DOHH2 (cell line): ENCODE measurements around the gene FAM217B.

Source experiments
- H3F3A ChIP-seq: fragments of 200-600 bp; sonication (generic), shearing (Covaris generic); 2 replicates; pipeline ENCODE4 v1.6.0; 2016; ENCODE audit warnings: antibody characterized with exemption, mild to moderate bottlenecking; ENCODE audit not compliant: control insufficient read depth, insufficient read depth
- H3K27ac ChIP-seq: fragments of 200-600 bp; sonication (generic); 2 replicates; pipeline ENCODE4 v1.5.1; 2014; ENCODE audit warnings: low read depth, mild to moderate bottlenecking, low read length, moderate library complexity
- H3K27me3 ChIP-seq: fragments of 200-600 bp; sonication (generic); 2 replicates; pipeline ENCODE4 v1.6.1; 2014; ENCODE audit warnings: mild to moderate bottlenecking, low read length, mixed read lengths; ENCODE audit not compliant: control insufficient read depth
- H3K36me3 ChIP-seq: fragments of 200-600 bp; sonication (generic); 2 replicates; pipeline ENCODE4 v1.6.1; 2014; ENCODE audit warnings: mild to moderate bottlenecking, low read length, moderate library complexity, mixed read lengths; ENCODE audit not compliant: control insufficient read depth
- H3K4me1 ChIP-seq: fragments of 200-600 bp; sonication (generic); 2 replicates; pipeline ENCODE4 v1.6.1; 2014; ENCODE audit warnings: mild to moderate bottlenecking, low read length, mixed read lengths; ENCODE audit not compliant: control insufficient read depth
- H3K4me2 ChIP-seq: fragments of 200-600 bp; sonication (generic); 2 replicates; pipeline ENCODE4 v1.6.0; 2014; ENCODE audit warnings: mild to moderate bottlenecking, low read length, moderate library complexity
- H3K4me3 ChIP-seq: fragments of 200-600 bp; sonication (generic); 2 replicates; pipeline ENCODE4 v1.5.1; 2014; ENCODE audit warnings: mild to moderate bottlenecking, low read length, mixed read lengths
- H3K79me2 ChIP-seq: fragments of 200-600 bp; sonication (generic); 2 replicates; pipeline ENCODE4 v1.6.1; 2014; ENCODE audit warnings: mild to moderate bottlenecking, low read length, mixed read lengths; ENCODE audit not compliant: control insufficient read depth
- H3K9me2 ChIP-seq: fragments of 200-600 bp; sonication (generic); replicated peaks from 2 replicates; pipeline ENCODE4 v1.6.1; 2014; ENCODE audit warnings: mild to moderate bottlenecking, low read length, mixed read lengths; ENCODE audit not compliant: control insufficient read depth
- H3K9me3 ChIP-seq: fragments of 200-600 bp; sonication (generic); 2 replicates; pipeline ENCODE4 v1.6.1; 2014; ENCODE audit warnings: antibody characterized with exemption, low read length, mixed read lengths; ENCODE audit not compliant: control insufficient read depth, insufficient read depth
- H4K20me1 ChIP-seq: fragments of 200-600 bp; sonication (generic); 2 replicates; pipeline ENCODE4 v1.6.0; 2014; ENCODE audit warnings: low read depth, mild to moderate bottlenecking, antibody characterized with exemption, low read length, moderate library complexity; ENCODE audit not compliant: control insufficient read depth, insufficient read depth
- CTCF ChIP-seq: fragments of 200-600 bp; sonication (generic); IDR thresholded peaks from one replicate; pipeline ENCODE4 v1.5.1; 2014; ENCODE audit warnings: antibody characterized with exemption, mild to moderate bottlenecking, low read depth, low read length; ENCODE audit not compliant: poor library complexity, severe bottlenecking
- EZH2phosphoT487 ChIP-seq: fragments of 200-600 bp; sonication (generic); IDR thresholded peaks from 2 replicates; pipeline ENCODE4 v1.6.1; 2017; ENCODE audit warnings: borderline replicate concordance, mild to moderate bottlenecking, antibody characterized with exemption, low read length, moderate library complexity, mixed read lengths

FAM217B gene

GRCh38 chr20:59966428-59966827, 26.2 kb downstream of the FAM217B start:
- no peaks in the 10 kb centered on the region for H3K9me2 ChIP-seq
- H3K4me1 ChIP-seq: no peaks in the 10 kb centered on the region

GRCh38 chr20:59971428-59971827, 31.2 kb downstream of the FAM217B start:
- no peaks in the 10 kb centered on the region for H3K79me2 ChIP-seq
- no peaks in the 10 kb centered on the region for H3K4me1 ChIP-seq
- H3K27me3 ChIP-seq: no peaks in the 10 kb centered on the region
- H4K20me1 ChIP-seq: no peaks in the 10 kb centered on the region
- H3F3A ChIP-seq: no peaks in the 10 kb centered on the region
- no peaks in the 10 kb centered on the region for H3K36me3 ChIP-seq
- TF ChIP-seq EZH2phosphoT487 (no peak), CTCF (no peak)
- H3K4me2 ChIP-seq: no peak overlapping the region
- no peaks in the 10 kb centered on the region for H3K9me2 ChIP-seq
- H3K4me3 ChIP-seq: no peak overlapping the region
- no peak overlapping the region for H3K27ac ChIP-seq
- no peaks in the 10 kb centered on the region for H3K9me3 ChIP-seq

More at GRCh38 chr20:59966428-59966827, 26.2 kb downstream of the FAM217B start:
- Histone ChIP-seq H3K9me3 (no peaks in the 10 kb centered on the region), H3K79me2 (no peaks in the 10 kb centered on the region), H3K27me3 (0 out of 2 replicates have a peak, but pooled peaks cover 2% of the 10 kb centered on the region), H3K4me2 (no peak overlapping the region), H3K27ac (no peak overlapping the region), H4K20me1 (no peaks in the 10 kb centered on the region), H3K4me3 (no peak overlapping the region), H3F3A (no peaks in the 10 kb centered on the region), H3K36me3 (no peaks in the 10 kb centered on the region)
- TF ChIP-seq CTCF: no peak
- TF ChIP-seq EZH2phosphoT487: no peak

GRCh38 chr20:59972037-59972801, 32.0 kb downstream of the FAM217B start:
- H3K79me2 ChIP-seq: no peaks in the 10 kb centered on the region
- no peak overlapping the region for H3K4me2 ChIP-seq
- no peaks in the 10 kb centered on the region for H3K9me2 ChIP-seq
- no peak overlapping the region for H3K27ac ChIP-seq
- H3K4me3 ChIP-seq: no peak overlapping the region
- H3K36me3 ChIP-seq: no peaks in the 10 kb centered on the region
- TF ChIP-seq EZH2phosphoT487 (no peak), CTCF (no peak)
- no peaks in the 10 kb centered on the region for H3F3A ChIP-seq
- H3K27me3 ChIP-seq: no peaks in the 10 kb centered on the region
- no peaks in the 10 kb centered on the region for H3K4me1 ChIP-seq
- no peaks in the 10 kb centered on the region for H3K9me3 ChIP-seq
- no peaks in the 10 kb centered on the region for H4K20me1 ChIP-seq
